Left renal pelvis (tissue), 4 donors: ENCODE results near the gene TLDC2. TPM values are rescaled to one million over a fixed set of nuclear protein-coding genes. Genes with fewer than 3 reads are reported as not detected.
"Not testable (repeated sequence)": the region's sequence is repeated elsewhere in the genome, so short reads cannot be mapped to it uniquely, and the experiment has no call there.

Experiments
- DNase-seq, 4 donors: peaks; one replicate each; pipeline ENCODE4 v3.0.0-alpha.2; 2013; ENCODE audit warnings: low read depth in 4 of 4, low spot score in 3 of 4
- polyA plus RNA-seq, 4 donors: library from polyadenylated mRNA; unstranded; fragments of 120-200 nt; gene quantifications; one replicate each; pipeline ENCODE4 v1.2.1, GENCODE V29; 2013; ENCODE audit not compliant: insufficient read length in 4 of 4

Gene TLDC2
- polyA plus RNA-seq, 4 donors = 0.72 to 6.4 (median 2.5) TPM

- DNase-seq = not testable (repeated sequence)
These were observed 60.9 kb downstream of the TLDC2 start for GRCh38 chr20:36936761-36937401.

- DNase-seq = no peak
These were observed 61.4 kb downstream of the TLDC2 start for GRCh38 chr20:36937402-36937770.

- no peak for DNase-seq
These were observed 65.5 kb downstream of the TLDC2 start for GRCh38 chr20:36941401-36941835.

Other genes with a start within 250 kb of the TLDC2 start
- gene SLA2, start 229.9 kb upstream of the TLDC2 start, polyA plus RNA-seq = under 1 TPM; 0.24 to 0.72 (median 0.32) TPM
- gene NDRG3, start 130.0 kb upstream of the TLDC2 start, polyA plus RNA-seq = 10 to 100 TPM; 32.5 to 37.6 (median 35.1) TPM
- 10 to 100 TPM; 18.7 to 21.3 (median 19.9) TPM for gene DSN1, start 102.4 kb upstream of the TLDC2 start, polyA plus RNA-seq
- 10 to 100 TPM; 21.4 to 32.7 (median 26.3) TPM for gene SAMHD1, start 75.6 kb downstream of the TLDC2 start, polyA plus RNA-seq
- 10 to 100 TPM; 10.4 to 13.5 (median 12.5) TPM for gene RBL1, start 219.9 kb downstream of the TLDC2 start, polyA plus RNA-seq